Astrocyte (in vitro differentiated cells and primary cell): ENCODE results near the gene IGDCC3. TPM values are rescaled to one million over a fixed set of nuclear protein-coding genes. Genes with fewer than 3 reads are reported as not detected.

Source experiments
- DNase-seq: peaks from one replicate; pipeline ENCODE4 v3.0.0-alpha.2; 2010; ENCODE audit warnings: low read depth
- FAIRE-seq: peaks from 2 replicates; lab custom pipeline; 2011; peaks lifted over from hg19 to GRCh38; lab: Jason Lieb, UNC
- H2AFZ ChIP-seq: 2 replicates; pipeline ENCODE4 v1.6.0; 2012; ENCODE audit warnings: low read depth, low read length, inconsistent platforms
- H3K27ac ChIP-seq: 2 replicates; pipeline ENCODE4 v1.5.1; 2011; ENCODE audit warnings: low read depth, low read length, inconsistent platforms
- H3K27me3 ChIP-seq: 2 replicates; pipeline ENCODE4 v1.6.0; 2011; ENCODE audit warnings: low read length, inconsistent platforms; ENCODE audit not compliant: insufficient read depth
- H3K36me3 ChIP-seq: 2 replicates; pipeline ENCODE4 v1.5.1; 2011; ENCODE audit warnings: low read length, inconsistent platforms; ENCODE audit not compliant: insufficient read depth
- H3K4me1 ChIP-seq: 2 replicates; pipeline ENCODE4 v1.5.1; 2011; ENCODE audit warnings: low read length, inconsistent platforms; ENCODE audit not compliant: insufficient read depth
- H3K4me2 ChIP-seq: 2 replicates; pipeline ENCODE4 v1.6.0; 2012; ENCODE audit warnings: low read length, inconsistent platforms
- H3K4me3 ChIP-seq: 2 replicates; pipeline ENCODE4 v1.5.1; 2011; ENCODE audit warnings: low read depth, mild to moderate bottlenecking, low read length, inconsistent platforms; ENCODE audit not compliant: insufficient read depth
- H3K79me2 ChIP-seq: 2 replicates; pipeline ENCODE4 v1.6.0; 2012; ENCODE audit warnings: mild to moderate bottlenecking, low read length, inconsistent platforms; ENCODE audit not compliant: insufficient read depth
- H3K9ac ChIP-seq: 2 replicates; pipeline ENCODE4 v1.6.0; 2012; ENCODE audit warnings: mild to moderate bottlenecking, low read length, inconsistent platforms
- H3K9me3 ChIP-seq: 2 replicates; pipeline ENCODE4 v1.5.1; 2012; ENCODE audit warnings: low read depth, mild to moderate bottlenecking, low read length, inconsistent platforms; ENCODE audit not compliant: insufficient read depth
- H4K20me1 ChIP-seq: 2 replicates; pipeline ENCODE4 v1.6.0; 2012; ENCODE audit warnings: low read length, inconsistent platforms; ENCODE audit not compliant: insufficient read depth
- H3K27ac Mint-ChIP-seq: one replicate; pipeline ENCODE4 v1.8.0; 2021; ENCODE audit warnings: mild to moderate bottlenecking, mixed read lengths; ENCODE audit not compliant: unreplicated experiment
- H3K27me3 Mint-ChIP-seq: one replicate; pipeline ENCODE4 v1.8.0; 2021; ENCODE audit warnings: low read depth, mixed read lengths; ENCODE audit not compliant: unreplicated experiment
- H3K36me3 Mint-ChIP-seq: one replicate; pipeline ENCODE4 v1.8.0; 2021; ENCODE audit warnings: low read depth, mixed read lengths; ENCODE audit not compliant: unreplicated experiment
- H3K4me1 Mint-ChIP-seq: one replicate; pipeline ENCODE4 v1.8.0; 2021; ENCODE audit warnings: low read depth, mixed read lengths; ENCODE audit not compliant: unreplicated experiment
- H3K4me3 Mint-ChIP-seq: one replicate; pipeline ENCODE4 v1.8.0; 2021; ENCODE audit warnings: mild to moderate bottlenecking, moderate library complexity, mixed read lengths; ENCODE audit not compliant: unreplicated experiment
- H3K9me3 Mint-ChIP-seq: one replicate; pipeline ENCODE4 v1.8.0; 2021; ENCODE audit warnings: mild to moderate bottlenecking, mixed read lengths; ENCODE audit not compliant: unreplicated experiment
- EZH2 ChIP-seq: IDR thresholded peaks from 2 replicates; pipeline ENCODE4 v1.6.1; 2012; ENCODE audit warnings: mild to moderate bottlenecking, low read length, inconsistent platforms; ENCODE audit not compliant: insufficient read depth
- total RNA-seq: library from RNA; stranded (reverse); gene quantifications from 2 replicates; pipeline ENCODE4 v1.2.1, GENCODE V29; 2021
- TF ChIP-seq, protein P1 (sequence below): IDR thresholded peaks from 2 replicates; pipeline ENCODE4 v1.5.1; 2011; ENCODE audit warnings: low read depth, mild to moderate bottlenecking, inconsistent platforms, low read length, moderate library complexity; ENCODE audit not compliant: insufficient read depth

The IGDCC3 gene
- total RNA-seq, 1 donor from 2014 or later, result 11.0 TPM

DNA sequence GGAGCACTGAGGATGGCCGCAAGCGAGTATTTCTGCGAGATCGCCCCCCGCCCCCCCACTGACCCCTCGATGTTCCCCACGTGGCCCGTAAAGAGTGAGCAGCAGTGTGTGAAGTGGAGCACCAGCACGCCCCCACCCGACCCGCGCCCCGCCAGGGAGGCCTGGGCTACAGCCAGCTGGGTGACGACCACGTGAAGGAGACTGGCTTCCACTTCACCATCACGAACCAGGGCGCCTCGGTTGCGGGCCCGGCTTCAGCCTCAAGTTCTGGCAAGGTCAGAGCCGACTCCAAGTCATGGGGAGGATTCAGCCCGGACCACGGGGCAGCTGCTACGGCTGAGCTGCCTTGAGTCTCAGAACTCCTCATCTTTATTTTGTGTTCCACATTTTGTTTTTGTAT, 75.7 kb downstream of the IGDCC3 start:
- Histone ChIP-seq H3K79me2 (no peaks in the 10 kb centered on the region), H2AFZ (no peak overlapping the region), H3K9ac (no peak overlapping the region), H3K4me2 (no peak overlapping the region), H3K27ac (no peak overlapping the region), H4K20me1 (peaks cover 5% of the 10 kb centered on the region), H3K4me3 (no peak overlapping the region), H3K36me3 (no peaks in the 10 kb centered on the region), H3K4me1 (peaks cover 11% of the 10 kb centered on the region), H3K9me3 (no peaks in the 10 kb centered on the region), H3K27me3 (no peaks in the 10 kb centered on the region)
- no peak for DNase-seq
- TF ChIP-seq, protein P1, sequence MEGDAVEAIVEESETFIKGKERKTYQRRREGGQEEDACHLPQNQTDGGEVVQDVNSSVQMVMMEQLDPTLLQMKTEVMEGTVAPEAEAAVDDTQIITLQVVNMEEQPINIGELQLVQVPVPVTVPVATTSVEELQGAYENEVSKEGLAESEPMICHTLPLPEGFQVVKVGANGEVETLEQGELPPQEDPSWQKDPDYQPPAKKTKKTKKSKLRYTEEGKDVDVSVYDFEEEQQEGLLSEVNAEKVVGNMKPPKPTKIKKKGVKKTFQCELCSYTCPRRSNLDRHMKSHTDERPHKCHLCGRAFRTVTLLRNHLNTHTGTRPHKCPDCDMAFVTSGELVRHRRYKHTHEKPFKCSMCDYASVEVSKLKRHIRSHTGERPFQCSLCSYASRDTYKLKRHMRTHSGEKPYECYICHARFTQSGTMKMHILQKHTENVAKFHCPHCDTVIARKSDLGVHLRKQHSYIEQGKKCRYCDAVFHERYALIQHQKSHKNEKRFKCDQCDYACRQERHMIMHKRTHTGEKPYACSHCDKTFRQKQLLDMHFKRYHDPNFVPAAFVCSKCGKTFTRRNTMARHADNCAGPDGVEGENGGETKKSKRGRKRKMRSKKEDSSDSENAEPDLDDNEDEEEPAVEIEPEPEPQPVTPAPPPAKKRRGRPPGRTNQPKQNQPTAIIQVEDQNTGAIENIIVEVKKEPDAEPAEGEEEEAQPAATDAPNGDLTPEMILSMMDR, result no peak
- no peak for TF ChIP-seq EZH2
- H3K27ac Mint-ChIP-seq, result no peak overlapping the region
- H3K27me3 Mint-ChIP-seq, result no peaks in the 10 kb centered on the region
- no peaks in the 10 kb centered on the region for H3K36me3 Mint-ChIP-seq
- no peaks in the 10 kb centered on the region for H3K9me3 Mint-ChIP-seq
- FAIRE-seq, result no peak
- no peak overlapping the region for H3K4me3 Mint-ChIP-seq
- H3K4me1 Mint-ChIP-seq, result no peaks in the 10 kb centered on the region

DNA sequence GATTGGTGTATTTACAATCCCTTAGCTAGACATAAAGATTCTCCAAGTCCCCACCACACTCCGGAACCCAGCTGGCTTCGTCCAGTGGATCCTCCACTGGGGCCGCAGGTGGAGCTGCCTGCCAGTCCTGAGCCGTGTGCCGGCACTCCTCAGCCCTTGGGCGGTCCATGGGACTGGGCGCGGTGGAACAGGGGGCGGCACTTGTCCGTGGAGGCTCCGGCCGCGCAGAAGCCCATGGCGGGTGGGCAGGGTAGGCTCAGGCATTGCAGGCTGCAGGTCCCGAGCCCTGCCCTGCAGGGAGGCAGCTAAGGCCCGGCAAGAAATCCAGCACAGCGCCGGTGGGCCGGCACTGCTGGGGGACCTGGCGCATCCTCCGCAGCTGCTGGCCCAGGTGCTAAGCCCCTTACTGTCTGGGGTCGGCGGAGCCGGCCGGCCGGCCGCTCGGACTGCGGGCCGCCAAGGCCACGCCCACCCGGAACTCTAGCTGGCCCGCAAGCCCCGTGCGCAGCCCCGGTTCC, 76.8 kb downstream of the IGDCC3 start:
- no peak overlapping the region for H3K9ac ChIP-seq
- Mint-ChIP-seq H3K36me3 (no peaks in the 10 kb centered on the region), H3K4me1 (no peaks in the 10 kb centered on the region), H3K27me3 (no peaks in the 10 kb centered on the region), H3K27ac (no peak overlapping the region), H3K4me3 (no peak overlapping the region), H3K9me3 (no peaks in the 10 kb centered on the region)
- peaks cover 11% of the 10 kb centered on the region for H3K4me1 ChIP-seq
- H3K4me3 ChIP-seq, result no peak overlapping the region
- no peak overlapping the region for H3K4me2 ChIP-seq
- no peak for FAIRE-seq
- H3K27ac ChIP-seq, result no peak overlapping the region
- H3K36me3 ChIP-seq, result no peaks in the 10 kb centered on the region
- DNase-seq, result no peak
- no peaks in the 10 kb centered on the region for H3K27me3 ChIP-seq
- no peaks in the 10 kb centered on the region for H3K9me3 ChIP-seq
- peaks cover 5% of the 10 kb centered on the region for H4K20me1 ChIP-seq
- no peaks in the 10 kb centered on the region for H3K79me2 ChIP-seq
- TF ChIP-seq EZH2, result no peak
- TF ChIP-seq, protein P1, result no peak
- H2AFZ ChIP-seq, result no peak overlapping the region

DNA sequence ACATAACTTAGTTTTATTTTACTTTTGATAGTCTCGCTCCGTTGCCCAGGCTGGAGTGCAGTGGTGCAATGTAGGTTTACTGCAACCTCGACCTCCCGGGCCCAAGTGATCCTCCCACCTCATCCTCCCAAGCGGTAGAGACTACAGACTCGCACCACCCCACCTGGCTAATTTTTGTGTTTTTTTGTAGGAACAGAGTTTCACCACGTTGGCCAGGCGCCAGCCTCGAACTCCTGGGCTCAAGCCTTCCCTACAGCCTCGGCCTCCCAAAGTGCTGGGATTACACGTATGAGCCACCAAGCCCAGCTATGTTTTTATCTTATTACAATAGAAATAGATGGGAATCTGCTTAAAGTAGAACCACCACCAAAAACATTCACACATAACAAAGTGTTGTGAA, 79.1 kb downstream of the IGDCC3 start:
- H3K36me3 Mint-ChIP-seq, result no peaks in the 10 kb centered on the region
- peaks cover 2% of the 10 kb centered on the region for H3K4me1 Mint-ChIP-seq
- no peak for DNase-seq
- Histone ChIP-seq H3K27me3 (no peaks in the 10 kb centered on the region), H3K79me2 (no peaks in the 10 kb centered on the region), H2AFZ (no peak overlapping the region), H4K20me1 (no peaks in the 10 kb centered on the region), H3K9ac (no peak overlapping the region), H3K4me3 (no peak overlapping the region), H3K27ac (no peak overlapping the region), H3K4me2 (no peak overlapping the region), H3K9me3 (no peaks in the 10 kb centered on the region), H3K4me1 (peaks cover 14% of the 10 kb centered on the region), H3K36me3 (no peaks in the 10 kb centered on the region)
- H3K27ac Mint-ChIP-seq, result no peak overlapping the region
- FAIRE-seq, result no peak
- H3K4me3 Mint-ChIP-seq, result peak overlapping the region; percentile 27
- no peaks in the 10 kb centered on the region for H3K27me3 Mint-ChIP-seq
- no peaks in the 10 kb centered on the region for H3K9me3 Mint-ChIP-seq
- TF ChIP-seq EZH2, result no peak
- TF ChIP-seq, protein P1, result no peak
